ENCODE data around the gene PTPN6.

- TF ChIP-seq, protein P1, sequence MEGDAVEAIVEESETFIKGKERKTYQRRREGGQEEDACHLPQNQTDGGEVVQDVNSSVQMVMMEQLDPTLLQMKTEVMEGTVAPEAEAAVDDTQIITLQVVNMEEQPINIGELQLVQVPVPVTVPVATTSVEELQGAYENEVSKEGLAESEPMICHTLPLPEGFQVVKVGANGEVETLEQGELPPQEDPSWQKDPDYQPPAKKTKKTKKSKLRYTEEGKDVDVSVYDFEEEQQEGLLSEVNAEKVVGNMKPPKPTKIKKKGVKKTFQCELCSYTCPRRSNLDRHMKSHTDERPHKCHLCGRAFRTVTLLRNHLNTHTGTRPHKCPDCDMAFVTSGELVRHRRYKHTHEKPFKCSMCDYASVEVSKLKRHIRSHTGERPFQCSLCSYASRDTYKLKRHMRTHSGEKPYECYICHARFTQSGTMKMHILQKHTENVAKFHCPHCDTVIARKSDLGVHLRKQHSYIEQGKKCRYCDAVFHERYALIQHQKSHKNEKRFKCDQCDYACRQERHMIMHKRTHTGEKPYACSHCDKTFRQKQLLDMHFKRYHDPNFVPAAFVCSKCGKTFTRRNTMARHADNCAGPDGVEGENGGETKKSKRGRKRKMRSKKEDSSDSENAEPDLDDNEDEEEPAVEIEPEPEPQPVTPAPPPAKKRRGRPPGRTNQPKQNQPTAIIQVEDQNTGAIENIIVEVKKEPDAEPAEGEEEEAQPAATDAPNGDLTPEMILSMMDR (IDR thresholded peaks at IDR 0.05) = no peak
- no peak for TF ChIP-seq EZH2 (IDR thresholded peaks at IDR 0.05)
Observed at GRCh38 chr12:6925239-6925539, 26.0 kb upstream of the PTPN6 start.

Measured in neural progenitor cell (in vitro differentiated cells).